ENCODE results near the gene ZNF304. TPM values are rescaled to one million over a fixed set of nuclear protein-coding genes. Genes with fewer than 3 reads are reported as not detected.

The ZNF304 gene
- total and polyA plus RNA-seq, 2 of the 13 experiments (the other 11 are each of a cell fraction or from before 2014, with no cell fraction given) = 3.4 to 8.0 TPM

DNA sequence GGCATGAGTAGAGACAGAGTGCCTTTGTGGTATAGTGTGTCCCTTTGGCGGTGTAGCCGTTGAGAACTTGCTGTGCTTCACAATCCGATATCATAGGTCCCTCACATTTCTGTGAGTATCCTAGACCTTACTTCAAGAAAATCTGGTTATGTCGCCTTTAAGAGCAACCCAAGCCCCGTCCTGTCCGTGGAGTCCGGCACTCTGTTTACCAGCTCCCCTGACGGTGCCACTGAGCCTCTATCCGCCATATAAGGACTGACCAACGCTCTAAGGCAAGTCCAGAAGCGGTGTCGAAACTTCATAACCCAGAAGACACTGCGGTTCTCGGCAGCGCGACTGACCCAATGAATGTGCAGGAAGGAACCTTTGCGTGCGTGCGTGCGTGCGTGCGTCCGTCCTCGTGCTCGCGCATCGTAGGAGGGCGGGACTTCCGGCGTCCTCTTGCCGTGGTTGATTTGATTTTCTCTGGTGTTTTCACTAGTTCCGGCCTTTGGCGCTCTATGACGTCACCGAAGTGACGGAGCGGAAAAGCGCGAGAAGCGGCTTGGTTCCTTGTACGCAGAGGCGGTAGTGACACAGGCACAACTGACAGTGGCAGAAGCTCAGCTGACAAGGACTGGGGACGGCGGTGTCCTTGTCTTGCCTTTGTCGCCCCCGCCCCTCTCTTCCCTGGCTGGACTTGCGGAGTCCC, 12.1 kb downstream of the ZNF304 start, which contains the start of the genes TRAPPC2B and ZNF547 (continued):
- TF ChIP-seq, protein P1, sequence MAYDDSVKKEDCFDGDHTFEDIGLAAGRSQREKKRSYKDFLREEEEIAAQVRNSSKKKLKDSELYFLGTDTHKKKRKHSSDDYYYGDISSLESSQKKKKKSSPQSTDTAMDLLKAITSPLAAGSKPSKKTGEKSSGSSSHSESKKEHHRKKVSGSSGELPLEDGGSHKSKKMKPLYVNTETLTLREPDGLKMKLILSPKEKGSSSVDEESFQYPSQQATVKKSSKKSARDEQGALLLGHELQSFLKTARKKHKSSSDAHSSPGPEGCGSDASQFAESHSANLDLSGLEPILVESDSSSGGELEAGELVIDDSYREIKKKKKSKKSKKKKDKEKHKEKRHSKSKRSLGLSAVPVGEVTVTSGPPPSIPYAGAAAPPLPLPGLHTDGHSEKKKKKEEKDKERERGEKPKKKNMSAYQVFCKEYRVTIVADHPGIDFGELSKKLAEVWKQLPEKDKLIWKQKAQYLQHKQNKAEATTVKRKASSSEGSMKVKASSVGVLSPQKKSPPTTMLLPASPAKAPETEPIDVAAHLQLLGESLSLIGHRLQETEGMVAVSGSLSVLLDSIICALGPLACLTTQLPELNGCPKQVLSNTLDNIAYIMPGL (CRISPR knock-in tag; IDR thresholded peaks at IDR 0.05; ENCODE audit: borderline replicate concordance in 1 of 2, low read depth in 1 of 2) = peak; percentile 72 to 76; a peak in 2 of 4 replicates
- TF ChIP-seq, protein P2, sequence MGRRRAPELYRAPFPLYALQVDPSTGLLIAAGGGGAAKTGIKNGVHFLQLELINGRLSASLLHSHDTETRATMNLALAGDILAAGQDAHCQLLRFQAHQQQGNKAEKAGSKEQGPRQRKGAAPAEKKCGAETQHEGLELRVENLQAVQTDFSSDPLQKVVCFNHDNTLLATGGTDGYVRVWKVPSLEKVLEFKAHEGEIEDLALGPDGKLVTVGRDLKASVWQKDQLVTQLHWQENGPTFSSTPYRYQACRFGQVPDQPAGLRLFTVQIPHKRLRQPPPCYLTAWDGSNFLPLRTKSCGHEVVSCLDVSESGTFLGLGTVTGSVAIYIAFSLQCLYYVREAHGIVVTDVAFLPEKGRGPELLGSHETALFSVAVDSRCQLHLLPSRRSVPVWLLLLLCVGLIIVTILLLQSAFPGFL (CRISPR knock-in tag; IDR thresholded peaks at IDR 0.05) = no peak
- TF ChIP-seq ETV6 (CRISPR knock-in tag; conservative IDR thresholded peaks at IDR 0.05) (no peak), NR2F2 (IDR thresholded peaks at IDR 0.05; ENCODE audit: borderline replicate concordance, low read depth) (no peak), ARNT2 (CRISPR knock-in tag; IDR thresholded peaks at IDR 0.05; ENCODE audit: low read depth) (peak; percentile 77), MXD3 (CRISPR knock-in tag; IDR thresholded peaks at IDR 0.05) (0 out of 2 replicates have a peak, but pooled peaks have one; percentile 38), ZNF136 (CRISPR knock-in tag; IDR thresholded peaks at IDR 0.05; ENCODE audit: low read depth) (peak; percentile 80; the same call in 1 of the 2 replicates), NR2F6 (IDR thresholded peaks at IDR 0.05) (no peak), NR2F6 (CRISPR knock-in tag; IDR thresholded peaks at IDR 0.05) (no peak), SP2 (CRISPR knock-in tag; IDR thresholded peaks at IDR 0.05) (peak; percentile 97), ZFP41 (CRISPR knock-in tag; IDR thresholded peaks at IDR 0.05; ENCODE audit: borderline replicate concordance) (no peak), ZMYM4 (CRISPR knock-in tag; IDR thresholded peaks at IDR 0.05) (peak; percentile 94), MIER3 (CRISPR knock-in tag; IDR thresholded peaks at IDR 0.05; ENCODE audit: borderline replicate concordance) (peak; percentile 58; the same call in 1 of the 2 replicates), NFE2L1 (CRISPR knock-in tag; IDR thresholded peaks at IDR 0.05; ENCODE audit: borderline replicate concordance) (no peak), ZNF878 (CRISPR knock-in tag; IDR thresholded peaks at IDR 0.05) (no peak; the same call in 1 of the 2 replicates), E2F2 (CRISPR knock-in tag; IDR thresholded peaks at IDR 0.05; ENCODE audit: borderline replicate concordance) (no peak), NONO (IDR thresholded peaks at IDR 0.05) (no peak), NONO (CRISPR knock-in tag; conservative IDR thresholded peaks at IDR 0.05) (peak; percentile 82), CHCHD3 (CRISPR knock-in tag; IDR thresholded peaks at IDR 0.05) (no peak)
- TF ChIP-seq, protein P3, sequence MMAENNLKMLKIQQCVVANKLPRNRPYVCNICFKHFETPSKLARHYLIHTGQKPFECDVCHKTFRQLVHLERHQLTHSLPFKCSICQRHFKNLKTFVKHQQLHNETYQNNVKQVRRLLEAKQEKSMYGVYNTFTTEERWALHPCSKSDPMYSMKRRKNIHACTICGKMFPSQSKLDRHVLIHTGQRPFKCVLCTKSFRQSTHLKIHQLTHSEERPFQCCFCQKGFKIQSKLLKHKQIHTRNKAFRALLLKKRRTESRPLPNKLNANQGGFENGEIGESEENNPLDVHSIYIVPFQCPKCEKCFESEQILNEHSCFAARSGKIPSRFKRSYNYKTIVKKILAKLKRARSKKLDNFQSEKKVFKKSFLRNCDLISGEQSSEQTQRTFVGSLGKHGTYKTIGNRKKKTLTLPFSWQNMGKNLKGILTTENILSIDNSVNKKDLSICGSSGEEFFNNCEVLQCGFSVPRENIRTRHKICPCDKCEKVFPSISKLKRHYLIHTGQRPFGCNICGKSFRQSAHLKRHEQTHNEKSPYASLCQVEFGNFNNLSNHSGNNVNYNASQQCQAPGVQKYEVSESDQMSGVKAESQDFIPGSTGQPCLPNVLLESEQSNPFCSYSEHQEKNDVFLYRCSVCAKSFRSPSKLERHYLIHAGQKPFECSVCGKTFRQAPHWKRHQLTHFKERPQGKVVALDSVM (CRISPR knock-in tag; IDR thresholded peaks at IDR 0.05) = no peak

Data from HepG2 (cell line).